Esophagus squamous epithelium (tissue), 5 donors: ENCODE measurements around the gene PPID. TPM values are rescaled to one million over a fixed set of nuclear protein-coding genes. Genes with fewer than 3 reads are reported as not detected.

Source experiments
- DNase-seq: peaks from one replicate; lab custom pipeline; 2025; lab: John Stamatoyannopoulos, UW
- H3K27ac ChIP-seq, 4 donors: fragments of 200-600 bp; sonication (generic); one replicate each; pipeline ENCODE4 v1.5.1; 2016 to 2019; ENCODE audit warnings: mild to moderate bottlenecking in 1 of 4
- H3K27me3 ChIP-seq, 4 donors: fragments of 200-600 bp; sonication (generic); 1 replicate in 3 of 4; 2 replicates in 1 of 4; pipeline versions ENCODE4 v1.5.1 to v1.6.0; 2017 to 2021; ENCODE audit warnings: antibody characterized with exemption in 1 of 4
- H3K36me3 ChIP-seq, 3 donors: fragments of 200-600 bp; sonication (generic); one replicate each; pipeline ENCODE4 v1.5.1; 2016 to 2019
- H3K4me1 ChIP-seq, 3 donors: fragments of 200-600 bp; sonication (generic); one replicate each; pipeline ENCODE4 v1.5.1; 2017 to 2019
- H3K4me3 ChIP-seq, 4 donors: fragments of 200-600 bp; sonication (generic); 1 replicate in 3 of 4; 2 replicates in 1 of 4; pipeline ENCODE4 v1.5.1; 2016 to 2019; ENCODE audit warnings: mild to moderate bottlenecking in 2 of 4, moderate library complexity in 1 of 4
- H3K9me3 ChIP-seq, 3 donors: fragments of 200-600 bp; sonication (generic); one replicate each; pipeline ENCODE4 v1.5.1; 2016 to 2019
- POLR2A ChIP-seq, 4 donors: fragments of 450-650 bp; IDR thresholded peaks; one replicate each; pipeline ENCODE4 v1.6.1; 2017; ENCODE audit warnings: antibody characterized with exemption in 4 of 4, mild to moderate bottlenecking in 4 of 4, moderate library complexity in 3 of 4
- WGBS, 2 donors: methylation state at CpG; one replicate each; pipeline ENCODE4 v1.1.5; 2018; 5-methylcytosine and 5-hydroxymethylcytosine counted together
- intact Hi-C: fragments of 100-400 bp; cut with DNase I; formaldehyde crosslinking; loops from one replicate; pipeline ENCODE4 v1.15.0; 2022
- total RNA-seq, 4 donors: library from RNA; depleted of rRNA; stranded (reverse); fragments of >200 nt; gene quantifications; one replicate each; pipeline ENCODE4 v1.1.0, GENCODE V29; 2016
- TF ChIP-seq, protein P1 (sequence below), 6 experiments: fragments of 450-650 bp in 4 of 6; fragments of 200-600 bp in 2 of 6; sonication (generic) in 2 of 6; IDR thresholded peaks; one replicate each; pipeline ENCODE4 v1.5.1; 2016 to 2019; ENCODE audit warnings: antibody characterized with exemption in 6 of 6, mild to moderate bottlenecking in 4 of 6, moderate library complexity in 4 of 6
- donor health status: DM: yes; HTN: yes; CAD: no.

Gene PPID
- total RNA-seq, 4 donors from 2014 or later: 14.1 to 24.8 (median 21.5) TPM

DNA sequence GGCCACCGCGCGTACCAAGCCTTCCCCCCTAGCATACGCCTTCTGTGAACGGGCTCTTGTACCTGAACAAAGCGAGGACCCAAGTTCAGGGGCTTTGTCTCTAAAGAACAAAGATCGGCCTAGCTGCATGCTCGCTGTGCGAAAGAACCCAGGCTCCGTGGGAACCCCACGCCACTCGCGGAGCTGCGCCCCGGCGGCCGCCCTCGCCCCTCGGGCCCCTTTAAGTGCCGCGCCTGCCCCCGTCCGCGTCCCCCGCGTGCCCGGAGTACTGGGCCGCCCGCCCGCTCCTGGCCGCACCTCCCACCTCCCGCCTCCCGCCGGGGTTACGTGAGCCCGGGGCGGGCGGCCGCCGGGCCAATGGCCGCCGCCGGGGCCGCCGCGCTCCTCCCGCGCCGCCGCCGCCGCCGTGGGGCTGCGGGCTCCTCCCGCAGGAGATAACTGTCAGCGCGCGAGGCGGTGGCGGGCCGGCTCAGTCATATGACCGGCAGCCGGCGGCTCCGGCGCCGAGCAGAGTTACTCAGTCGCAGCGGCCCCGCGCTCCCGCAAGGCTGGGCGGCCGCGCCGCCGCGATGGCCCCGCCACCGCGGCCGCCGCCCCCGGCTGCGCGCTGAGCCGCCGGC is 45.5 kb upstream of the PPID start, which contains the start of gene FNIP2:
TSS of gene FNIP2 (plus strand) at position 472 of the 620 bp plus-strand sequence. CDS start 187 bp downstream, outside the sequence.
- peak; percentile 8 for DNase-seq
- intact Hi-C loops: no loop called here
- Histone ChIP-seq H3K27ac (peak within 1 kb of the TSS; percentile 84 to 94 (median 92)), H3K4me1 (peaks cover 3 to 56% (median 17%) of the 10 kb centered on the region in 3 donors), H3K4me3 (peak within 1 kb of the TSS; percentile 86 to 94 (median 88)), H3K27me3 (no peaks in the 10 kb centered on the region), H3K36me3 (no peaks in the 10 kb centered on the region), H3K9me3 (no peaks in the 10 kb centered on the region)
- WGBS, 2 donors: 0% methylated on average over 5 to 7 of the region's 88 CpGs
- peak in 2 of 4 donors; percentile 47 to 54 for TF ChIP-seq POLR2A (IDR thresholded peaks at IDR 0.05)
- TF ChIP-seq, protein P1, sequence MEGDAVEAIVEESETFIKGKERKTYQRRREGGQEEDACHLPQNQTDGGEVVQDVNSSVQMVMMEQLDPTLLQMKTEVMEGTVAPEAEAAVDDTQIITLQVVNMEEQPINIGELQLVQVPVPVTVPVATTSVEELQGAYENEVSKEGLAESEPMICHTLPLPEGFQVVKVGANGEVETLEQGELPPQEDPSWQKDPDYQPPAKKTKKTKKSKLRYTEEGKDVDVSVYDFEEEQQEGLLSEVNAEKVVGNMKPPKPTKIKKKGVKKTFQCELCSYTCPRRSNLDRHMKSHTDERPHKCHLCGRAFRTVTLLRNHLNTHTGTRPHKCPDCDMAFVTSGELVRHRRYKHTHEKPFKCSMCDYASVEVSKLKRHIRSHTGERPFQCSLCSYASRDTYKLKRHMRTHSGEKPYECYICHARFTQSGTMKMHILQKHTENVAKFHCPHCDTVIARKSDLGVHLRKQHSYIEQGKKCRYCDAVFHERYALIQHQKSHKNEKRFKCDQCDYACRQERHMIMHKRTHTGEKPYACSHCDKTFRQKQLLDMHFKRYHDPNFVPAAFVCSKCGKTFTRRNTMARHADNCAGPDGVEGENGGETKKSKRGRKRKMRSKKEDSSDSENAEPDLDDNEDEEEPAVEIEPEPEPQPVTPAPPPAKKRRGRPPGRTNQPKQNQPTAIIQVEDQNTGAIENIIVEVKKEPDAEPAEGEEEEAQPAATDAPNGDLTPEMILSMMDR (IDR thresholded peaks at IDR 0.05): no peak

DNA sequence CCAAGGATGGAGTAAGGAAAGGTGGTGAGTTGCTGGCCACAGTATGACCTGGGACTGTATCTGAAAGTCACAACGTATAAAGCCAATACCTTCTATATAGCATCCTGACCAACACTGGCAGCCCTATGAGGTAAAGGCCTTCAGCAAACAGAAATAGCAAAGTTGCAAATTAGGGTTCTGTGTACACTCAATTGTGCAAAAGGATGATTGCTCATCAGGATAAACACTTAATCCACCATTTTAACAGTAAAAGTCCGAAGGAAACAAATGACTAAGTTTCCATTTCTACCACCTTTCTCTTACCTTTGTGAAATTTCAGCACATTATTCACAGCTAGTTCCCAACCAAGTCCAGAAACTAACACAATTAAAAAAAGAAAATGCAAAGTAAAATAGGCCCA is 44.3 kb upstream of the PPID start:
- 42% methylated on average over 2 of the region's 2 CpGs for WGBS, 2 donors
- H3K27me3 ChIP-seq: no peaks in the 10 kb centered on the region
- H3K36me3 ChIP-seq: no peaks in the 10 kb centered on the region
- peak overlapping the region in 2 of 4 donors; percentile 92 to 94 for H3K27ac ChIP-seq
- H3K9me3 ChIP-seq: no peaks in the 10 kb centered on the region
- TF ChIP-seq, protein P1 (IDR thresholded peaks at IDR 0.05): no peak
- no peak for TF ChIP-seq POLR2A (IDR thresholded peaks at IDR 0.05)
- no peak for DNase-seq
- intact Hi-C loops: no loop called here
- H3K4me1 ChIP-seq: peaks cover 3 to 49% (median 17%) of the 10 kb centered on the region in 3 donors
- H3K4me3 ChIP-seq: no peak overlapping the region

DNA sequence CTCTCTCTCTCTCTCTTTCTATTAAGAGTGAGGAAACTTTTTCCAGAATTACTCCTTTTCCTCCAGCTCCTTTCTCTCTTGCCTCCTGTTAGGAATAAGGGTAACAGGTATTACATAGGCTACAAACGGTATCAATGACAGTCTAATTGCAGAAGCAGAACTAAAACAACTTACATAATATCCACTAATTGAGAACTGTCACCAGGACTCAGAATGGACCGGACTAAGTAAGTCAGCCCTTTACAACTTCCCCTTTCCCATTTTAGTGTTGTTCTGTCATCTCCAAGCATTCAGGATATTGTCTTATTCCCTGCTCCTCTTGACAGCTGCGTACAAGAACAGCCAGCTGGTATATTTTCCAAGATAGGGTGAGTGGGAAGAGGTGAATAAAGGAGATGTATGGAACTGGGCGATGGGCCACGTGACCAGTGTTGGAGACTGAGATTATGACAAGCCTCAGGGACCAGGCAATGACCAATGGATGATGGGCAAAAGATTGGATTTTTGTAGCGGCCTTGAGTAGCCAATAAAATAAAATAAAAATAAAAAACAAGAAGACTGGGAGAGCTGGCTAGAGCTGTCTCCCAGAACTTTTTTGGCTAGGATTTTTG is 43.3 kb upstream of the PPID start:
- TF ChIP-seq POLR2A (IDR thresholded peaks at IDR 0.05): no peak
- TF ChIP-seq, protein P1 (IDR thresholded peaks at IDR 0.05): no peak
- Histone ChIP-seq H3K9me3 (no peaks in the 10 kb centered on the region), H3K36me3 (no peaks in the 10 kb centered on the region), H3K27me3 (no peaks in the 10 kb centered on the region), H3K4me1 (peaks cover 3 to 39% (median 14%) of the 10 kb centered on the region in 3 donors), H3K27ac (peak overlapping the region in 1 of 4 donors; percentile 92), H3K4me3 (no peak overlapping the region)
- WGBS, 2 donors: 77 to 78% methylated on average over 6 of the region's 6 CpGs
- intact Hi-C loops: no loop called here
- no peak for DNase-seq

DNA sequence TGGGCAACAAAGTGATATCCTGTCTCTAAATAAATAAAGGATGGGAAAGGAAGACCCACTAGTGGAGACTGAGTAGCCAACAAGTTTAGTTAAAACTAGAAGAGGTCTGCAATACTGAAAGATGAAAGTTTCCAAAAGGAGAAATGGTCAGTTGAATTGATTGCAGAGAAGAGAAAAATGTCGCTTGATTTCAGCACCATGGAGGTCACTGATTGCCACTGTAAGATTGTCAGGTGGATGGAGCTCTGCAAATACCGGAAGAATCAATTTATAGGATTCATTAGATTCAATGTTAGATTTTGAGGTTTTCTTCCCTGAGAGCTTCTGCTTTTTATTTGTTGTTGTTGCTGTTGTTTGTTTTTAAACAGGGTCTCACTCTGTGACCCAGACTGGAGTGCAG is 40.3 kb upstream of the PPID start:
- DNase-seq: no peak
- Histone ChIP-seq H3K4me3 (no peak overlapping the region), H3K36me3 (no peaks in the 10 kb centered on the region), H3K27ac (no peak overlapping the region), H3K9me3 (no peaks in the 10 kb centered on the region), H3K27me3 (no peaks in the 10 kb centered on the region), H3K4me1 (peaks cover 3 to 17% (median 5%) of the 10 kb centered on the region in 3 donors)
- TF ChIP-seq POLR2A (IDR thresholded peaks at IDR 0.05): no peak
- TF ChIP-seq, protein P1 (IDR thresholded peaks at IDR 0.05): no peak
- WGBS, 2 donors: 50% methylated on average over 2 of the region's 2 CpGs
- intact Hi-C loops: no loop called here

DNA sequence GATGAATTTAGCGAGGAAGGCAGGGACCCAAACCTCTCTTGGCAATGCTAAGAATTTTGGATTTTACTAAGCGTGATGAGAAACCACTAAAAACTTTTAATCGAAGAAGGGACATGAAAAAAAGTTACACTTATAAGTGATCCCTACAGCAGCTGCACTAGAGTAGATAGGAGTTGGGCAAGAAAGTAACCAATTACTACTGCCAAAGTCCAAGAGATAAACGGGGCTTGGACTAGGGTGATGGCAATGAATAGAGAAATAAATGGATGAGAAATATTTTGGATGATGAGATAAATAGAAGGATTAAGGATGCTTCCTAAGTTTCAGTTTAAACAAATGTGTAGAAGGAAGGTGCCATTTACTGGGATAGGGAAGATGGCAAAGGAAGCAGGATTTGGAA is 39.4 kb upstream of the PPID start:
- Histone ChIP-seq H3K27me3 (no peaks in the 10 kb centered on the region), H3K9me3 (no peaks in the 10 kb centered on the region), H3K4me1 (peaks cover 0 to 8% (median 0%) of the 10 kb centered on the region in 3 donors), H3K4me3 (no peak overlapping the region), H3K36me3 (no peaks in the 10 kb centered on the region), H3K27ac (no peak overlapping the region)
- 63 to 75% methylated on average over 4 of the region's 4 CpGs for WGBS, 2 donors
- intact Hi-C loops: no loop called here
- DNase-seq: no peak
- TF ChIP-seq POLR2A (IDR thresholded peaks at IDR 0.05): no peak
- TF ChIP-seq, protein P1 (IDR thresholded peaks at IDR 0.05): no peak
